ENCODE measurements around the gene ADGRL1.
"Not testable (repeated sequence)": the region's sequence is repeated elsewhere in the genome, so short reads cannot be mapped to it uniquely, and the experiment has no call there.

The ADGRL1 gene

DNA sequence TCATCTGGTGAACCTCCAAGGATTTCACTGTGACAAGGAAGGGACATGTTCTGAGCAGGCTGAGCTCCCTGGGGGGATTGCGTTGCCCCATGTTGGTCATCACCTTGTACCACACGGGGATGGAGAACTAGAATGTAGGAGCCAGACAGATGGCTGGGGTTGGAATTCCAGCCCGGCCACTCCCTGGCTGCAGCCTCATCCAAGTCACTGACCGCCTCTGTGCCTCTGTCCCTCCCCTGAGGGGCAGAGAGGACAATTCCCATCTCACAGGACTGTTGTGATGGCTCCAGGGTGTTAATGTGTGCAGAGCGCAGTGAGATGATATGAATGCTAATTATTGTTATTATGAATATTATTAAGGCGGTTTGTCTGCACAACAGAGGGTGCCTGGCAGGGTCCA, 24.1 kb downstream of the ADGRL1 start:
- DNase-seq, result no peak
- TF ChIP-seq, protein P1, sequence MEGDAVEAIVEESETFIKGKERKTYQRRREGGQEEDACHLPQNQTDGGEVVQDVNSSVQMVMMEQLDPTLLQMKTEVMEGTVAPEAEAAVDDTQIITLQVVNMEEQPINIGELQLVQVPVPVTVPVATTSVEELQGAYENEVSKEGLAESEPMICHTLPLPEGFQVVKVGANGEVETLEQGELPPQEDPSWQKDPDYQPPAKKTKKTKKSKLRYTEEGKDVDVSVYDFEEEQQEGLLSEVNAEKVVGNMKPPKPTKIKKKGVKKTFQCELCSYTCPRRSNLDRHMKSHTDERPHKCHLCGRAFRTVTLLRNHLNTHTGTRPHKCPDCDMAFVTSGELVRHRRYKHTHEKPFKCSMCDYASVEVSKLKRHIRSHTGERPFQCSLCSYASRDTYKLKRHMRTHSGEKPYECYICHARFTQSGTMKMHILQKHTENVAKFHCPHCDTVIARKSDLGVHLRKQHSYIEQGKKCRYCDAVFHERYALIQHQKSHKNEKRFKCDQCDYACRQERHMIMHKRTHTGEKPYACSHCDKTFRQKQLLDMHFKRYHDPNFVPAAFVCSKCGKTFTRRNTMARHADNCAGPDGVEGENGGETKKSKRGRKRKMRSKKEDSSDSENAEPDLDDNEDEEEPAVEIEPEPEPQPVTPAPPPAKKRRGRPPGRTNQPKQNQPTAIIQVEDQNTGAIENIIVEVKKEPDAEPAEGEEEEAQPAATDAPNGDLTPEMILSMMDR (IDR thresholded peaks at IDR 0.05; ENCODE audit: low read depth, low read length), result no peak
- peaks cover 20% of the 10 kb centered on the region for H3K36me3 ChIP-seq

DNA sequence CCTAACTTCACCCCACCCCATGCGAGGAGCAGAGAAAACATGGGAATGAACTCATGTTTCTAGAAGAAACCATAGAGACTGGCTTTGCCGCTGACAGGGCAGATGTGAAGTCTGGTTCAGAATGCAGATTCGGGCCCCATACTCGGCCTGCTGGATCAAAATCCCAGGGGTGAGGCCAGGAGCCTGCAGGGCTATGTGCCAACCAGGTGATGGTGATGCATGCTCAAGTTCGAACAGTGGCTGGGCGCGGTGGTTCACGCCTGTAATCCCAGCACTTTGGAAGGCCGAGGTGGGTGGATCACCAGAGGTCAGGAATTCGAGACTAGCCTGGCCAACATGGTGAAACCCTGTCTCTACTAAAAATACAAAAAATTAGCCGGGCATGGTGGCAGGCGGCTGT, 24.8 kb downstream of the ADGRL1 start:
- Histone ChIP-seq H3K4me1 (peaks cover 12% of the 10 kb centered on the region), H3K36me3 (peaks cover 23% of the 10 kb centered on the region)
- H3K4me3 ChIP-seq (ENCODE audit: low read depth, low read length); DNase-seq; H3K27me3 ChIP-seq; H3K9me3 ChIP-seq: not testable (repeated sequence)

More for the DNA sequence above, 24.1 kb downstream of the ADGRL1 start:
- Histone ChIP-seq H3K4me3 (ENCODE audit: low read depth, low read length) (no peak overlapping the region), H3K27me3 (no peaks in the 10 kb centered on the region), H3K9me3 (no peaks in the 10 kb centered on the region), H3K4me1 (peaks cover 12% of the 10 kb centered on the region)

- Histone ChIP-seq H3K36me3 (peaks cover 45% of the 10 kb centered on the region), H3K4me1 (no peaks in the 10 kb centered on the region), H3K27me3 (no peaks in the 10 kb centered on the region), H3K4me3 (ENCODE audit: low read depth, low read length) (no peak overlapping the region), H3K9me3 (no peaks in the 10 kb centered on the region)
- TF ChIP-seq, protein P1 (IDR thresholded peaks at IDR 0.05; ENCODE audit: low read depth, low read length), result no peak
- no peak for DNase-seq
Measured at GRCh38 chr19:14177496-14178074, 28.4 kb downstream of the ADGRL1 start.

- H3K36me3 ChIP-seq, result peaks cover 62% of the 10 kb centered on the region
- DNase-seq, result no peak
- H3K9me3 ChIP-seq, result no peaks in the 10 kb centered on the region
- TF ChIP-seq, protein P1 (IDR thresholded peaks at IDR 0.05; ENCODE audit: low read depth, low read length), result no peak
- H3K27me3 ChIP-seq, result no peaks in the 10 kb centered on the region
- no peaks in the 10 kb centered on the region for H3K4me1 ChIP-seq
- H3K4me3 ChIP-seq (ENCODE audit: low read depth, low read length), result no peak overlapping the region
Measured at GRCh38 chr19:14175351-14175792, 30.6 kb downstream of the ADGRL1 start.

- H3K4me1 ChIP-seq, result no peaks in the 10 kb centered on the region
- no peaks in the 10 kb centered on the region for H3K9me3 ChIP-seq
- DNase-seq, result no peak
- H3K4me3 ChIP-seq (ENCODE audit: low read depth, low read length), result no peak overlapping the region
- peaks cover 67% of the 10 kb centered on the region for H3K36me3 ChIP-seq
- TF ChIP-seq, protein P1 (IDR thresholded peaks at IDR 0.05; ENCODE audit: low read depth, low read length), result no peak
- H3K27me3 ChIP-seq, result no peaks in the 10 kb centered on the region
Measured at GRCh38 chr19:14174883-14175282, 31.1 kb downstream of the ADGRL1 start.

- TF ChIP-seq, protein P1 (IDR thresholded peaks at IDR 0.05; ENCODE audit: low read depth, low read length), result no peak
- Histone ChIP-seq H3K4me1 (peaks cover 7% of the 10 kb centered on the region; the same call in 1 of the 2 replicates), H3K27me3 (no peaks in the 10 kb centered on the region), H3K4me3 (ENCODE audit: low read depth, low read length) (no peak overlapping the region), H3K9me3 (no peaks in the 10 kb centered on the region), H3K36me3 (peaks cover 43% of the 10 kb centered on the region)
- DNase-seq, result no peak
Measured at GRCh38 chr19:14168993-14169392, 37.0 kb downstream of the ADGRL1 start.

Measured in BE2C (cell line).